ENCODE data around the gene C16orf90.

- TF ChIP-seq CTCF (IDR thresholded peaks at IDR 0.05; ENCODE audit: insufficient read depth, low read depth, low read length) (no peak), EZH2 (IDR thresholded peaks at IDR 0.05; ENCODE audit: insufficient read depth, low read length) (no peak)
These were observed 34.7 kb downstream of the C16orf90 start for GRCh38 chr16:3460585-3460984.

All from astrocyte (in vitro differentiated cells and primary cell).